Measurements from ENCODE around the gene BCORL1. TPM values are rescaled to one million over a fixed set of nuclear protein-coding genes. Genes with fewer than 3 reads are reported as not detected.

BCORL1 gene
- total RNA-seq, 6 experiments from 2014 or later, result 2.7 to 9.0 (median 4.8) TPM

DNA sequence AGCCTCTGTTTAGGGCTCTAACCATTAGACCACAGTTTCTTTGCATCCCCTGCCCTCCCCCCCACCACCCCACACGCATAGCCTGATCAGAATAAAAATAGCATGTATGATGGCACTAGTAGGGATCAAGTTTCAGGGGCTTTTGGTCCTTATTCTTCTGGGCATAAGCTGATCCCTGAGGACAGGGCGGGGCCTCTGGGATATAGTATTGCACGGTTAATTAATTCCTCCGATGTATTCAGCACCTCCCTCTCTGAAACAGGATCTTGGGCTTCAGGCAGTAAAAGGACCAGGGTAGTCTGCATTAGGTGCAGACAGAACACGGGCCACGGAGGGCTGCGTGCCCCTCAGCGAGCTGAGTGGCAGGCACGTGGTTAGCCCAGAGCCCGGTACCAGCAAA lies 70.8 kb downstream of the BCORL1 start:
- Histone ChIP-seq H3K36me3 (peaks cover 0 to 19% (median 3%) of the 10 kb centered on the region in 4 donors), H3K27me3 (no peaks in the 10 kb centered on the region), H3K4me1 (no peaks in the 10 kb centered on the region), H3K27ac (no peak overlapping the region), H3K4me3 (no peak overlapping the region), H3K9me3 (no peaks in the 10 kb centered on the region)
- ATAC-seq (no peak), DNase-seq (no peak)
- TF ChIP-seq, protein P1, sequence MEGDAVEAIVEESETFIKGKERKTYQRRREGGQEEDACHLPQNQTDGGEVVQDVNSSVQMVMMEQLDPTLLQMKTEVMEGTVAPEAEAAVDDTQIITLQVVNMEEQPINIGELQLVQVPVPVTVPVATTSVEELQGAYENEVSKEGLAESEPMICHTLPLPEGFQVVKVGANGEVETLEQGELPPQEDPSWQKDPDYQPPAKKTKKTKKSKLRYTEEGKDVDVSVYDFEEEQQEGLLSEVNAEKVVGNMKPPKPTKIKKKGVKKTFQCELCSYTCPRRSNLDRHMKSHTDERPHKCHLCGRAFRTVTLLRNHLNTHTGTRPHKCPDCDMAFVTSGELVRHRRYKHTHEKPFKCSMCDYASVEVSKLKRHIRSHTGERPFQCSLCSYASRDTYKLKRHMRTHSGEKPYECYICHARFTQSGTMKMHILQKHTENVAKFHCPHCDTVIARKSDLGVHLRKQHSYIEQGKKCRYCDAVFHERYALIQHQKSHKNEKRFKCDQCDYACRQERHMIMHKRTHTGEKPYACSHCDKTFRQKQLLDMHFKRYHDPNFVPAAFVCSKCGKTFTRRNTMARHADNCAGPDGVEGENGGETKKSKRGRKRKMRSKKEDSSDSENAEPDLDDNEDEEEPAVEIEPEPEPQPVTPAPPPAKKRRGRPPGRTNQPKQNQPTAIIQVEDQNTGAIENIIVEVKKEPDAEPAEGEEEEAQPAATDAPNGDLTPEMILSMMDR (IDR thresholded peaks at IDR 0.05), result no peak
- no peak for TF ChIP-seq POLR2A (IDR thresholded peaks at IDR 0.05)
- 76% methylated on average over 4 of the region's 10 CpGs for WGBS (ENCODE audit: insufficient coverage, low coverage, low lambda C conversion rate, missing lambda C conversion rate)
- intact Hi-C loops (cut with DNase I), result no loop called here

DNA sequence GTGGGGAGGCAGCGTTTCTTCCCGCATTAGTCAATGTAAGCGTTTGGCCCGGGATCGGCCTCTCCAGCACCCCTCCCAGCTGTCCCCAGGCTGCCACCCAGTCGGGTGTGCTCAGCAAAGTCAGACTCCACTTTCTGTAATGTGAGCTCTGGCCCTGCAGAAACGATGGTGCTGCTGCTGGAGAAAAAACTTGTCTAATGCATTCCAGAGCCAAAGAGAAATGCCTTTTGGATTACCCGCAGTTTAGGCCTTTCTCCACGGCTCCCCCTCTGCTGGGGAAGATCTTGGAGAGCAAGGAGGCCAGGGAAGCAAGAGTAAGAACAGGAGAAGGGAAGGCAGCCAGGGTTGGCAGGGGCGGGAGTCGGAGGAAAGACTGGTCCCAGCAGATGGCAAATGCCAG lies 72.7 kb downstream of the BCORL1 start:
- H3K9me3 ChIP-seq, result no peaks in the 10 kb centered on the region
- H3K27me3 ChIP-seq, result no peaks in the 10 kb centered on the region
- H3K27ac ChIP-seq, result no peak overlapping the region
- no peak for ATAC-seq
- intact Hi-C loops (cut with DNase I), result no loop called here
- WGBS (ENCODE audit: insufficient coverage, low coverage, low lambda C conversion rate, missing lambda C conversion rate), result 71% methylated on average over 6 of the region's 11 CpGs
- peaks cover 0 to 19% (median 3%) of the 10 kb centered on the region in 4 donors for H3K36me3 ChIP-seq
- no peak overlapping the region for H3K4me3 ChIP-seq
- DNase-seq, result no peak
- no peaks in the 10 kb centered on the region for H3K4me1 ChIP-seq
- no peak for TF ChIP-seq POLR2A (IDR thresholded peaks at IDR 0.05)

DNA sequence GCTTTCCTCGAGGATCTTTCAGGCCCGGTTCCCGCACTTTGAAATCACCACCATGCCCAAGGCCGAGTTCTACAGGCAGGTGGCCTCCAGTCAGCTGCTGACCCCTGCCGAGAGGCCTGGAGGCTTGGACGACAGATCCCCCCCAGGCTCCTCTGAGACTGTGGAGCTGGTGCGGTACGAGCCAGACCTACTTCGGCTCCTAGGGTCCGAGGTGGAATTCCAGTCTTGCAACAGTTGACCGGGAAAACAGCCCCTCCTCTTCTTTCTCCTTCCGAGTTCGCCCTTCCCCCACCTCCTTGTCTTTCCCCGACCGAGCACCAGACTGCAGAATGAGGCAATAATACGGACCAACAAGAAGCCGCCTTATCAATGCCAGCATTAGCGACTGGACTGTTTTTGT lies 73.5 kb downstream of the BCORL1 start:
- no peaks in the 10 kb centered on the region for H3K9me3 ChIP-seq
- peaks cover 0 to 3% (median 0%) of the 10 kb centered on the region in 4 donors for H3K4me1 ChIP-seq
- H3K27ac ChIP-seq, result no peak overlapping the region
- no peak overlapping the region for H3K4me3 ChIP-seq
- H3K36me3 ChIP-seq, result peaks cover 0 to 19% (median 3%) of the 10 kb centered on the region in 4 donors
- DNase-seq, result no peak
- TF ChIP-seq, protein P1 (IDR thresholded peaks at IDR 0.05), result no peak
- TF ChIP-seq POLR2A (IDR thresholded peaks at IDR 0.05), result no peak
- intact Hi-C loops (cut with DNase I), result no loop called here
- WGBS (ENCODE audit: insufficient coverage, low coverage, low lambda C conversion rate, missing lambda C conversion rate), result 59% methylated on average over 9 of the region's 18 CpGs
- no peak for ATAC-seq
- H3K27me3 ChIP-seq, result no peaks in the 10 kb centered on the region

DNA sequence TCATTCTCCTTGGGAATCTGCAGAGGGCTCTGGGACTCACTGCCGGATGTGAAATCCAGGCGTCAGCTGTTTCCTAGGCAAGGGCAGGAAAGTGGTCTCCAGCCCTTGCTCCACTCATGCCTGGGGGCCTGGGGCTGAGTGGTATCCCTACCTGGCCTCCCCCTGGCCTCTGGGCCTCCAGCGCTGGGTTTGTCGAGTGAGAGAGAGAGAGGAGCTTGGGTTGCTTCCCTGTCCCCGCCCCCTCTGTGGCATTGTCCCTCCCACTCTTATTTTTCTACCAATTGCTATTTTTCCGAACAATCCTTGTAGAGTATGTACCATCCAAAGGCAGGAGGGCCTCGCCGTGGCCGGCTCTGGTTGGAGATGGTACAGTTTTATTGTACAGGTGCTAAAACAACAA lies 74.8 kb downstream of the BCORL1 start:
- no peaks in the 10 kb centered on the region for H3K27me3 ChIP-seq
- no peak for ATAC-seq
- peaks cover 0 to 12% (median 3%) of the 10 kb centered on the region in 4 donors for H3K36me3 ChIP-seq
- no peak overlapping the region for H3K27ac ChIP-seq
- no peak overlapping the region for H3K4me3 ChIP-seq
- no peaks in the 10 kb centered on the region for H3K9me3 ChIP-seq
- TF ChIP-seq, protein P1 (IDR thresholded peaks at IDR 0.05), result no peak
- no peak for TF ChIP-seq POLR2A (IDR thresholded peaks at IDR 0.05)
- peaks cover 0 to 4% (median 0%) of the 10 kb centered on the region in 4 donors for H3K4me1 ChIP-seq
- 67% methylated on average over 6 of the region's 9 CpGs for WGBS (ENCODE audit: insufficient coverage, low coverage, low lambda C conversion rate, missing lambda C conversion rate)
- no peak for DNase-seq
- intact Hi-C loops (cut with DNase I), result no loop called here

DNA sequence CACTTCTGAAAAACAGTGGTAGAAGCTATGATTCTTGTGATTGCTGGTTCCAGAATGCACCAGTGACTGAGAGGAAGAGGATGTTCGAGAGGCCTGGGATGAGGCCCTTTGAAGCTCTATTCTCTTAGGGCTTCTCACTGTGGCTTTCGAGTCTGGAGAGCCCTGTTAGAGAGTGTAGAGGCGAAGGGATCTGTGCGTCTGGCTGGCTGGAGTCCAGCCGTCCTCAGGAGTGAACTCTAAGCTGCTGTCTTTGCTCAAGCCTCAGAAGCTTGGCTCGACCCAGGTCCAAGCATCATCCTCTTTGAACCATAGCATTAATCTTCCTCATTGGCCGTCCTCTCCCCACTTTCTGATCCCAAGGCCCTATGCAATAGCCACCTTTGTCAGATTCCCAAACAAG lies 76.2 kb downstream of the BCORL1 start:
- DNase-seq, result no peak
- 44% methylated on average over 7 of the region's 7 CpGs for WGBS (ENCODE audit: insufficient coverage, low coverage, low lambda C conversion rate, missing lambda C conversion rate)
- H3K4me3 ChIP-seq, result no peak overlapping the region
- H3K27me3 ChIP-seq, result no peaks in the 10 kb centered on the region
- H3K4me1 ChIP-seq, result peaks cover 0 to 4% (median 0%) of the 10 kb centered on the region in 4 donors
- no peak for ATAC-seq
- H3K27ac ChIP-seq, result no peak overlapping the region
- TF ChIP-seq, protein P1 (IDR thresholded peaks at IDR 0.05), result no peak
- no peak for TF ChIP-seq POLR2A (IDR thresholded peaks at IDR 0.05)
- H3K9me3 ChIP-seq, result no peaks in the 10 kb centered on the region
- intact Hi-C loops (cut with DNase I), result no loop called here
- H3K36me3 ChIP-seq, result no peaks in the 10 kb centered on the region
